ENCODE results near the gene TMEM256.

DNA sequence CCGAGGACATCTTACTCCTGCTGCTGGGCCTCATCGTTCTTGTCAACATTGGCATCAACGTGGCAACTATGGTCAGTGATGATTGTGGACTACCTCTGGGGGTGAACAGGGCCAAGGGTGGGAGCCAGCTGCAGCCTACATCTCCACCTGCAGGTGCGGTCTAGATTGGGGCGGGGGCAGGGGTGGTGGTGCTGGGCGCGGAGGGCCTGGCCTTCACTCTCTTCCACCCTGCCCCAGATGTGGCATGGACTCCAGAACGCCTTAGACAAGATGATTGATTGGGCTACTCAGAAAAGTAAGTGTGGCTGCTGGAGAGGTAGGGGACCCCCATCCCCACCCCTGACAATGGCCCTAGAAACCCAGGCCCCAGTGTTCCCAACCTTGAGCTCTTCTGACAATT, 21.9 kb upstream of the TMEM256 start:
- TF ChIP-seq, protein P1, sequence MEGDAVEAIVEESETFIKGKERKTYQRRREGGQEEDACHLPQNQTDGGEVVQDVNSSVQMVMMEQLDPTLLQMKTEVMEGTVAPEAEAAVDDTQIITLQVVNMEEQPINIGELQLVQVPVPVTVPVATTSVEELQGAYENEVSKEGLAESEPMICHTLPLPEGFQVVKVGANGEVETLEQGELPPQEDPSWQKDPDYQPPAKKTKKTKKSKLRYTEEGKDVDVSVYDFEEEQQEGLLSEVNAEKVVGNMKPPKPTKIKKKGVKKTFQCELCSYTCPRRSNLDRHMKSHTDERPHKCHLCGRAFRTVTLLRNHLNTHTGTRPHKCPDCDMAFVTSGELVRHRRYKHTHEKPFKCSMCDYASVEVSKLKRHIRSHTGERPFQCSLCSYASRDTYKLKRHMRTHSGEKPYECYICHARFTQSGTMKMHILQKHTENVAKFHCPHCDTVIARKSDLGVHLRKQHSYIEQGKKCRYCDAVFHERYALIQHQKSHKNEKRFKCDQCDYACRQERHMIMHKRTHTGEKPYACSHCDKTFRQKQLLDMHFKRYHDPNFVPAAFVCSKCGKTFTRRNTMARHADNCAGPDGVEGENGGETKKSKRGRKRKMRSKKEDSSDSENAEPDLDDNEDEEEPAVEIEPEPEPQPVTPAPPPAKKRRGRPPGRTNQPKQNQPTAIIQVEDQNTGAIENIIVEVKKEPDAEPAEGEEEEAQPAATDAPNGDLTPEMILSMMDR (IDR thresholded peaks at IDR 0.05) = no peak
- no peak for TF ChIP-seq POLR2A (IDR thresholded peaks at IDR 0.05)
- TF ChIP-seq EP300 (IDR thresholded peaks at IDR 0.05) = no peak

Measured in ovary (tissue), 3 donors.